ENCODE data around the gene STK17A.

DNA sequence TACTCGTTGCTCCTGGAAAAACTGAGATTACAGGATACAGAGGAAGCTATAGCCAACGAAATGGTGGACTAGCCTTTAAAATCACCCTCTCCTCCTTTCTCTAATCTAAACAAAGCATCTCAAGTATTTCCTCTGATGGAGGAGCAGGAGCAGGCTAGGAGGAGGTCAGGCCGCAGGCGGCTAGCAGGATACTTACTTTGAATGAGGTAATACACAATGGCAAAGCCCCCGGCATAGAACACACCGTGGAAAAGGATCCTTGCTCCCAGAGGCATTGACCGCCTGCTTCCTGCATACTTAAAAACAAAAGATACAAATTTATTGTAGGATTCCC is 64.4 kb downstream of the STK17A start:
- TF ChIP-seq, protein P1, sequence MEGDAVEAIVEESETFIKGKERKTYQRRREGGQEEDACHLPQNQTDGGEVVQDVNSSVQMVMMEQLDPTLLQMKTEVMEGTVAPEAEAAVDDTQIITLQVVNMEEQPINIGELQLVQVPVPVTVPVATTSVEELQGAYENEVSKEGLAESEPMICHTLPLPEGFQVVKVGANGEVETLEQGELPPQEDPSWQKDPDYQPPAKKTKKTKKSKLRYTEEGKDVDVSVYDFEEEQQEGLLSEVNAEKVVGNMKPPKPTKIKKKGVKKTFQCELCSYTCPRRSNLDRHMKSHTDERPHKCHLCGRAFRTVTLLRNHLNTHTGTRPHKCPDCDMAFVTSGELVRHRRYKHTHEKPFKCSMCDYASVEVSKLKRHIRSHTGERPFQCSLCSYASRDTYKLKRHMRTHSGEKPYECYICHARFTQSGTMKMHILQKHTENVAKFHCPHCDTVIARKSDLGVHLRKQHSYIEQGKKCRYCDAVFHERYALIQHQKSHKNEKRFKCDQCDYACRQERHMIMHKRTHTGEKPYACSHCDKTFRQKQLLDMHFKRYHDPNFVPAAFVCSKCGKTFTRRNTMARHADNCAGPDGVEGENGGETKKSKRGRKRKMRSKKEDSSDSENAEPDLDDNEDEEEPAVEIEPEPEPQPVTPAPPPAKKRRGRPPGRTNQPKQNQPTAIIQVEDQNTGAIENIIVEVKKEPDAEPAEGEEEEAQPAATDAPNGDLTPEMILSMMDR (conservative IDR thresholded peaks at IDR 0.05; ENCODE audit: low read depth, low read length): no peak
- no peak for TF ChIP-seq EZH2 (IDR thresholded peaks at IDR 0.05; ENCODE audit: low read length, unreplicated experiment)

Measured in PC-3 (cell line).